Left ventricle myocardium superior (tissue), 1 donor: Measurements from ENCODE around the gene ANAPC7. TPM values are rescaled to one million over a fixed set of nuclear protein-coding genes. Genes with fewer than 3 reads are reported as not detected.

Source experiments
- ATAC-seq: fragments of 200-7000 bp; cut with Tn5 transposase; one replicate; pipeline ENCODE4 v1.9.1; 2020; ENCODE audit warnings: mild to moderate bottlenecking, moderate library complexity
- DNase-seq: peaks from one replicate; pipeline ENCODE4 v3.0.0-alpha.2; 2020
- intact Hi-C: fragments of 100-400 bp; cut with micrococcal nuclease; formaldehyde crosslinking; loops from one replicate; pipeline ENCODE4 v1.11.0; 2022
- total RNA-seq: library from RNA; stranded (reverse); fragmentation: NEBNext Ultra II Directional; extraction: Animal tissue kit (Norgen Biotek cat#: 25700); gene quantifications from one replicate; pipeline ENCODE4 v1.2.1, GENCODE V29; 2021
- donor health status: DM: no; HTN: yes; CAD: no; lungs with severe emphysema.

Gene ANAPC7
- total RNA-seq, 1 donor from 2014 or later: 31.8 TPM

DNA sequence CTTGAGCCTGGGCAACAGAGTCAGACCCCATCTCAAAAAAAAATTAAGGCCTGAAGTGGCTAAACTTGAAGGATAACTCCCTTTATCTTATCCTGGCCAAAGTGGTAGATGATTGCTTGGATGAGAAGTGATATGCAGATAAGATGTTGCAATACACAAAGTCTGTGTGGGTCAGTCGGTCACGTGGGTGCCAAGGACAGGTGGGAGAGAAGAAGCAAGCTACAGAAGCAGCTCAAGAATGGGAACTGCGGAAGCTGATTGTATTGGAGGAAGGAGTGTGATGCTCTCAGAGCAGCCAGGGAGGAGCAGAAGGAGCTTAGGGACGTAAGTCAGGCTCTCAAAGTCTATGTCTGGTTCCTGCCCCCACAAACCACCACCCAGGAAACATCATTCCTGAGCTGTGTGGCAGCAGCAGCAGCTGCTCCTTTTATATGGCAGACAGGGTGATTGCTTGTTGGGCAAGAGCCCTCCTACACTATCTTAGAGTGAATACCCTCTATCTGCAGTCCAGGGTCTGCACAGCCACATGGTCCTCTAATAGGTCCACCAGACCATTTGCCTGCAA lies 67.9 kb downstream of the ANAPC7 start:
- DNase-seq: no peak
- intact Hi-C loops: no loop called here
- no peak for ATAC-seq

DNA sequence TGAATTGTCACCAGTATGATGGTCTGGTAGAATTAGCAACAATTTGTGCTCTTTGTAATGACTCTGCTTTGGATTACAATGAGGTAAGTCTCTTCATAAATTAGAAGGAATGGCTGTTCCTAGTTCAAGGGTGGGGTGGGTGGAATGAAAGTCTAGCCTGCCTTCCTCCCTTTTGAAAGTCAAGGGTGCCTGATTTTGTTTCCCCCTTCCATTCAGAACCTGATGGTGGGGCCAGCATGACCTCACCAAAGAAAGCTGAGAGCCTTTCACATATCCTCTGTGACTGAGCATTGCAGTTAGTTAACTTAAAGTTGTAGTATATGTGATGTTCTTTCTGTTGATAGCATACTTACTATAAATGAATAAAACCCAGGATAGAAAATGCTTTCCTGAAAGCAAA lies 70.3 kb downstream of the ANAPC7 start:
- intact Hi-C loops: no loop called here
- no peak for ATAC-seq
- no peak for DNase-seq

GRCh38 chr12:110330544-110330943 lies 73.0 kb downstream of the ANAPC7 start:
- intact Hi-C loops: no loop called here
- peak; percentile 17 for ATAC-seq

GRCh38 chr12:110330124-110330523 lies 73.4 kb downstream of the ANAPC7 start:
- ATAC-seq (no peak), DNase-seq (no peak)
- intact Hi-C loops: no loop called here

More at GRCh38 chr12:110330544-110330943, 73.0 kb downstream of the ANAPC7 start:
- no peak for DNase-seq

- intact Hi-C loops: no loop called here
- no peak for DNase-seq
- no peak for ATAC-seq
These were observed 73.8 kb downstream of the ANAPC7 start for GRCh38 chr12:110329710-110330109.

Other genes starting within 250 kb of the ANAPC7 start
- gene ATP2A2, start 122.5 kb downstream of the ANAPC7 start, total RNA-seq: 3,201 TPM
- 82.3 TPM for gene ARPC3, start 46.6 kb upstream of the ANAPC7 start, total RNA-seq
- 27.5 TPM for gene GPN3, start 64.5 kb upstream of the ANAPC7 start, total RNA-seq
- gene FAM216A, start 65.1 kb upstream of the ANAPC7 start, total RNA-seq: 3.8 TPM
- gene VPS29, start 98.4 kb upstream of the ANAPC7 start, total RNA-seq: 94.1 TPM
- gene RAD9B, start 98.6 kb upstream of the ANAPC7 start, total RNA-seq: 0.62 TPM
- gene PPTC7, start 179.6 kb upstream of the ANAPC7 start, total RNA-seq: 124 TPM
- gene TCTN1, start 210.4 kb upstream of the ANAPC7 start, total RNA-seq: 25.5 TPM